ENCODE results near the gene CRYGD.
"Not testable (repeated sequence)": the region's sequence is repeated elsewhere in the genome, so short reads cannot be mapped to it uniquely, and the experiment has no call there.

The CRYGD gene

DNA sequence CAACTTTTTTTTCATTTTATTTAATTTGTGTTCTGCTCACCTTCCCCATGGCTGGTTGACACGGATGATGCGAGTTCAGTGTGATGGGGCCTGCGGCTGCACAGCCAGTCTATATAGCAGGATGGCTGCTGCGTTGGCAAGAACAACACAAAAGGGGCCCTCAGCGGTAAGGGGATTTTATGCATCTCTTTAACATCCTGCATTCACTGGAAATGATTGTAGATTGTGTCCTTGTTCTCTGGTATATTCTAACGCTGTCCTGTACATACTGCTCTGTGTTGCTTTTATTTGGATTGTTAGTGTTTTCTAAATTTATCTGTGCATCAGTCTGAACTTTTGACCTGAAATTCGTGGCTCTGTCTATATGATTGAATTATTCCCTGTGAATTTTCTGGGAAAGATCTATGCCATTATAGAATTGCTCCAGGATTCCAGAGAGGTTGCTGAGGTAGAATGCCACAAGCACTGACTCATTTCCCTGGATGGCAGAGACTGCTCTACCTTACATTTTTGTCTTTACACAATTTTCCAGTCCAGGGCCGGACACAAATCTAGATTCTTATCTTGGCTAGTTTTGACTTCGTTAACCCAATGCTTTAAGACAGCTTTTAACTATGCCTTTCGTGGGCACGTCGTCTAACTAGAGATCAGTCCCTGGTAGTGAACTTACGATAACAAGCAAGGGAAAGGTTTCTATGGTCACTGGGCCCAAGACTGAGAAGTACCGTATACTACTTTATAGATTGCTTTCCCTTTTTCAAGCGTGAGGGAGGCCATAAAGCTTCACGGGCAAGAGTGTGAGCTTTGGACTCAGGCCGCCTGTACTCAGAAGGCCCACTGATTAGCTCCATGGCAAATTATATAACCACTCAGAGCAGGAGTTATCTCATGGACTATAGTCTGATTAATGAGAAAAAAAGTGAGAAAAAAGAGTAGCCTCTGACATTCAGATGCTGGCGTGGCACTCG lies 5.7 kb upstream of the CRYGD start, which contains the start of gene CRYGC:
TSS of gene CRYGC (minus strand) at position 85 of the 968 bp plus-strand sequence. CDS start at position 49, 36 bp downstream.
- no peak for DNase-seq

DNA sequence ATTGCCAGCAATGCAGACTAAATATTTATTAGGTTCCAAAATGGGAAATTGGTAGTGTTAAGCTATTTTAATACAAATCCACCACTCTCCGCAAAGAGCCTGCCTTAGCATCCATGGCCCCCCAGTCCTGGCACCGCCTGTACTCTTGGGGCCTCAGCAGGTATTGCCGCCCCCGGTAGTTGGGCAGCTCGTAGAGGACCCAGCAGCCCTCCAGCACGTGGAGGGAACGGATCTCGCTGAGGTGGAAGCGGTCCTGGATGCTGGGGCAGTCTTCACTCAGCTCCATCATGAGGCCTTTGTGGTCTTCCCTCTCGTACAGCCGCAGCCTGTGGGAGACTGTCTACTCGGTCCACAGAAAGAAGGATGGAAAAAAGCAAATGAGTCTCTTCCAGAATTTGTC lies 3.8 kb upstream of the CRYGD start:
- no peak for DNase-seq

DNA sequence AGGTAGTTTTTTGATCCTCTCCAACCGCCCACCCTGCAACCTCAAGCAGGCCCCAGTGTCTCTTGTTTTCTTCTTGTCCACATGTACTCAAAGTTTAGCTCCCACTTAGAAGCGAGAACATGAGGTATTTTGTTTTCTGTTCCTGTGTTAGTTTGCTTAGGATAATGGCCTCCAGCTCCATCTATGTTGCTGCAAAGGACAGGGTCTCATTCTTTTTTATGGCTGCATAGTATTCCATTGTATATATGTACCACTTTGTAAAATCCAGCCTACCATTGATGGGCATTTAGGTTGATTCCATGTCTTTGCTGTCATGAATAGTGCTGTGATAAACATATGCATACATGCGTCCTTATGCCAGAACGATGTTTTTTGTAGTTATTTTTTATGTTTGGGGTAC lies 2.8 kb upstream of the CRYGD start:
- DNase-seq = no peak

DNA sequence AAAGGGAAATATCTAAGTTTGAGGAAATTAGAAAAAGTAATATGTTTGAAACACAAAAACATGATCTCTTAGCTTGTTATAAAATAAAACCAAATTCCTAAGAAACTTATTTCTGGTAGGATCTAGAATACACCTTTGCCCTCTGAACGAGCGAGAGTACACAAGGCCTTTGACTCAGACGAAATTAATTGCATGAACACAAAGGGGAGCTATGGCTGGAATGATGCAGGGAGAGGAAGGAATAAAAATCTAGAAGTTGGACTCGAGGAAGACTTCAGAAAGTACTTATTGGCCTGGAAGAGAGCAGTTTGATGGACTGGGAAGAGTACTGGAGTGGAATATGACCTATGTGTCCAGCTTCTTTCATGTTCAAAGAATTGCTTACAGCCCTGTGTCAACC lies 927 bp upstream of the CRYGD start:
- DNase-seq = no peak

DNA sequence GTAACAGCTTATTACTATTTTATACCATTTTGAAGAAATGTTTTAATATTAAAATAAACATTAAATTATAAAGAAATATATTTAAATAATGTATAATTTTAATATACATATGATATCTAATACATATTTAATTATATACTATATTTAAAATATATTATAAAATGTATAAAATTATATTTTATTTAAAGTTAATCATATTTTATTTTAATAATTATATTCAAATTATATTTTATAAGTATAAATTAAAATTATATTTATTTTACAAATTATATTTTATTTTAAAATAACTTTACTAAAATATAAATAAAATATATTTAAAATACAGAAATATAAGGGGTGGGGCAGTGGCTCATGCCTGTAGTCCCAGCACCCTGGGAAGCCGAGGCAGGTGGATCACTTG lies 2.1 kb downstream of the CRYGD start:
- DNase-seq = no peak

DNA sequence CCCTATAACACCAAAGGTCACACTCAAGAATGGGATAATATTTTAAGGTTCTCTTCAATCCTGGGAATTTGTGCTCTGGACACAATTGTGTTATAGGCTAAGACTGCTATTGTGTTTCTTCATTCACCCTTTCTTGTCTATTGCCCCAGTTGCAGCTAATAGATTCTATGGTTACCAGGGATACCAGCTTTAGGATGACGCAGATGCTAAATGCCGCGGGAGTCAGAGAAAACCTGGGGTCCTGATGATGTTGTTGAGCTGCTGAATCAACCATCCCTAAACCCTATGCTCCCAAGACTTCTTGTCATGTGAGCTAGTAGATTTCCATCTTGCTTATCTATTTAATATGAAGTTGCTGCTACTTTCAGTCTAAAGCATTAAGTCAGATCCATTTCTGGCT lies 5.4 kb downstream of the CRYGD start:
- no peak for DNase-seq

DNA sequence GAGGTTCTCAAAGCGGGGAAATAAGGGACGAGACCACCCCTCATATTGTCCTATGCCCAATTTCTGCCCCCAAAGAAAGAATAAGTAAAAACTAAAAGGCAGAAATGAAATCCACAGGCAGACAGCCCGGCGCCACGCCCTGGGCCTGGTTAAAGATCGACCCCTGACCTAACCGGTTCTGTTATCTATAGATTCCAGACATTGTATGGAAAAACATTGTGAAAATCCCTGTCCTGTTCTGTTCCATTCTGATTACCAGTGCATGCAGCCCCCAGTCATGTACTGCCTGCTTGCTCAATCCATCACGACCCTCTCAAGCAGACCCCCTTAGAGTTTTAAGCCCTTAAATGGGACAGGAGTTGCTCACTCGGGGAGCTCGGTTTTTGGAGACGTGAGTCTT lies 6.9 kb downstream of the CRYGD start:
- not testable (repeated sequence) for DNase-seq

DNA sequence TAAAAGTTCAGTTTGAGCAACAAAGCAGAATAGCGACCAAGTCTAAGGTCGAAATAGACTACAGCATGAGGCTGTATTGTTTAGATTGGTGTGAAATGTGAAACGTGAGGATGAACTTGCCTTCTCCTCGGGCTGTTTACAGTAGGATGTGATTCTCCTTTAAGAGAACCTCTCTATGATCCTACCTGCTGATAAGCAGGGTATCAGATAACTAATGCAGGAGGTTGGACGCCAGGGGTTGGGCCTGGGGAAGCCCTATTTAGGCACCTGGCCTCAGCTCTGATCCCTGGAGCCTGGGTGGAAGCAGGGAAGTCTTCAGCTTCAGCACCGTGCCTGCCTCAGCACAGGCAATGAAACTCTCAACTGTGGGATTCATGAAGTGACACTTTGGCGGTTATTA lies 11.4 kb downstream of the CRYGD start:
- no peak for DNase-seq

DNA sequence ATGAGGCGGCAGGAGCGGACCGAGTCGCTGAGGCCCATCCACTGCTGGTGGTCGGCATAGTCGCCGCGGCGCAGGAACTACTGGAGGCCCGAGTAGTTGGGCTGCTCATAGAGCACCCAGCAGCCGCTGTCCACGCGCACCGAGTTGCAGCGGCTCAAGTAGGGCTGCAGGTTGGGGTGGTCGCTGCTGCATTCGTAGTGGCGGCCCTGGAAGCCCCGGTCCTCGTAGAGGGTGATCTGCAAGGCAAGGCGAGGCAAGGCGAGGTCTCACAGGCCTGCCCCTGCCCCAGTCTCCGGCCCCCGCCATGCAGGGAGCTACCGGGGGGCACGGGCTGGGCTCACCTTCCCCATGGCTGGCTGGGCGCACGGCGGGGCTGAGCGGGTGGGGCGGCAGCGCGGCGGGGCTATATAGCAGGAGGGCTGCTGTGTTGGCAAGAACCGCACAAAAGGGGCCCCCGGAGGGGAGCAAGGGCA lies 12.0 kb downstream of the CRYGD start:
- not testable (repeated sequence) for DNase-seq

DNA sequence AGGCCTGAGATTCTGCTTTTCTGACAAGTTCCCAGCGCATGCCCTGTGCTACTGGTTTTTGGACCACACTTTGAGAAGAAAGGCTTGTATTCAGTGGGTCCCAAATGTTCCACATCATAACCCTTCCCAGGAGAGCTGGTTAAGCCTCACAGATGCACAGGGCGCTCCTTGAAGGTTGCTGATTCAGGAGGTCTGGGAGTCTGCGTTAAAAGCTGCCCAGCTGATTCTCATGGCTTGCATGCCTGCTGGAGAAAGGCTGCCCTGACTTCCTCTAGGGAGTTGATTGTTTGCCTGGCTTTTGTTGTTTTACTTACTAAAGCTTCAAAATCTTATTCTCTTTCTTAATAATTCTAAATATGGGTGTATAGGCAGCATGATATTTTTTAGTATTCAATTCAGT lies 20.7 kb downstream of the CRYGD start:
- DNase-seq = no peak

DNA sequence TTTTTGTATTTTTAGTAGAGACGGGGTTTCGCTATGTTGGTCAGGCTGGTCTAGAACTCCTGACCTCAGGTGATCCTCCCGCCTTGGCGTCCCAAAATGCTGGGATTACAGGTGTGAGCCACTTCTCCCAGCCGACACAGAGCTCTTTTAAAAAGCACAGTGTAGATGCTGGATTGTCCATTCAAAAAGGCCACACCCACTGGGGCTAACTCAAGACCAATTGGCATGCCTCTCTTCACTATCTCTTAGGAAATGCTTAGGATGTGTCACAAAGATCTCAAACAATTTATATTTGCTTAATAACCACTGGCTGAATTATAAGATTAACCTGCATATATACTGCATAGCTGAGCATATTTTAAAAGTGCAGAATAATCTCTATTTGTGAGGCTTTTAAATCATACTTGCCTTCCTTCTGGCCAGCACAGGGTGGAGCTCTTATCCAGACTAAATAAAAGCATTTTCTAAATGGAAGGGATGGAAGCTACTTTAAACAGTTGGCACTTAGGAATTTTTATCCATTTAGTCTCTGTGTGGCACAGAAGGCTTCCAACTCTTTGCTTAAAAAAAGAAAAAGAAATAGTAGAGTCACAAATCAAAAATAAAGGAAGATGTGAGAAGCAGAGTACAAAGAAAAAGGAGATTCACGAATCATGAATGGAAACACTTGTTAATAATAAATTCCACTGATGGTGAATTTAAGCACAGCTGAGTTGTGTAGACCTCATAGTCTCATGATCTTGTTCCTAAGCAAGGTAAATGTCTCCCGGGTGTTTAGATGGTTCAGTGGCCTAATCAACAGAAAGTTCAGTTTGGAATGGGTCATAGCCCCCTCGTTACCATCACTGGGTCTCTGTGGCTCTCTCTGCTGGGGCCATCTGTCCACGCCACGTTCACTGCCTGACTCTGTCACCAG lies 22.4 kb downstream of the CRYGD start:
- DNase-seq = no peak

DNA sequence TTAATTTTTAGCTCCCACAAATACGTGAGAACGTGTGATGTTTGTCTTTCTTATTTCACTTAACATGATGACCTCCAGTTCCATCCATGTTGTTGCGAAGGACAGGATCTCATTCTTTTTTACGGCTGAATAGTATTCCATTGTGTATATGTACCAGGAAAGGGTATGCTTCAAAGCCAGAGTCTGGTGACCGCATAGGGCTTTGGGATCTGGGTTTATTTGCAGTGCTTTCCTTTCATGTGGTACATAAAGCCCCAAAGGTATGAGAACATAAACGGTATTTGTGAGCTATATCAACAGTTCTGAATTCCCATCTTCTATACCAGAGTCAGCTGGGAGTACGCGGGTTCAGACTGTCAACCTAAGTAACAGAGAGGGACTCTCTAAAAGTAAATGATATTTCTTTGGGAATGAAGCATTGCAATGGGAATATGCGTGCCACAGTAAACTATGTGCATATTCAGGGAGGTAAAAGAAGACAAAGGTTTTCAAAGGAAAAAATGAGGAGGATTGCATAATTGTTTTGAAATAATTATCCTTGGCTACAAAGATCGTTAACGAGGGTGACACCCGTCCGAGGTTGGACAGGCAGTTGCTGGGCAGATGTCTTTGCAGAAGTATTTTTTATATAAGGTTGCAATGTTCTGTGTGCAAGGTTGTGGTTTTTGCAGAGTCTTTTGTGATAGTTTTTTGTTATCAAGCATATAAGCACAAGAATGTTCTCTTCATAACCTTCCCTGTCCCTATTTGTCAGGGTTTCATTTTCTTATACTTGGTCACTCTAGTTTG lies 24.4 kb downstream of the CRYGD start:
- no peak for DNase-seq

DNA sequence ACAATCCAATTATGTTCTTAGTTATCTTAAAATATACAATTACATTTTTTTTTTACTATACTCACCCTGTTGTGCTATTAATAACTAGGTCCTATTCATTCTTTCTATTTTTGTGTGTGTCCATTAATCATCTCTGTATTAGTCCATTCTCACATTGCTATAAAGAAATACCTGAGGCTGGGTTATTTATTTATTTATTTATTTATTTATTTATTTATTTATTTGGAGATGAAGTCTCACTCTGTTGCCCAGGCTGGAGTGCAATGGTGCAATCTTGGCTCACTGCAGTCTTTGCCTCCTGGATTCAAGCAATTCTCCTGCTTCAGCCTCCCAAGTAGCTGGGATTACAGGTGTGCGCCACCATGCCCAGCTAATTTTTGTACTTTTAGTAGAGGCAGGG lies 25.6 kb downstream of the CRYGD start:
- DNase-seq = not testable (repeated sequence)

DNA sequence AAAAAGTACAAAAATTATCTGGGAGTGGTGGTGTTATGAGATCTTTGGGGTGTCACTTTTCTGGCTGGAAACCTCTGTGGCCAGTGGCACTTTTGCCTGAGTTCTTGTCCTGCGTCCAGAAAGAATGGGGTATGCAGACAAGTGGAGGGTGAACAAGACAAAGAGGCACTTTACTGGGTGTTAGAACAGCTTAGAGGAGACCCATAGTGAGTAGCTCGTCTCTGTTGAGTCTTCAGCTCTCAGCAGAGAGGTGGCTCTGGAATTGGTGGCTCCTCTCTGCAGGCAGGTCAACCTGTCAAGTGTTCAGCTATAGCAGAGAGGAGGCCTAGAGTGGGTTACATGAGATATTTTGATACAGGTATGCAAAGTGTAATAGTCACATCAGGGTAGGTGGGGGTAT lies 26.1 kb downstream of the CRYGD start:
- DNase-seq = no peak

DNA sequence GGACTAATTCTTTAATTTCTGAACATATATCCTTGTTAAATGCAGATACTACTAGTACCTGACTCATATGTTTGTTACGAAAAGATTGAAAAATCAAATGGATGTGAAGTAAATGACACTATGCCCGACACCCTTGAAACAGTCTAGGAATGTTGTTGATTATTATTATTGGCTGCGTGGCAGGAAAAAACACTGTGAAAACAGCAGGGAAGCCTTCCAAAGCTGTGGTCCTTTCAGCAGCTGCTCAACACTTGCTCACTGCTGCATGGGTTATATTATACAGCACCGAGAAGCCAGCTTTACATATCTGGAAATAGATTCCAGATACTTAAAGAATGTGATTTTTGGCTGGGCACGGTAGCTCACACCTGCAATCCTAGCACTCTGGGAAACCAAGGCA lies 26.5 kb downstream of the CRYGD start:
- DNase-seq = no peak

DNA sequence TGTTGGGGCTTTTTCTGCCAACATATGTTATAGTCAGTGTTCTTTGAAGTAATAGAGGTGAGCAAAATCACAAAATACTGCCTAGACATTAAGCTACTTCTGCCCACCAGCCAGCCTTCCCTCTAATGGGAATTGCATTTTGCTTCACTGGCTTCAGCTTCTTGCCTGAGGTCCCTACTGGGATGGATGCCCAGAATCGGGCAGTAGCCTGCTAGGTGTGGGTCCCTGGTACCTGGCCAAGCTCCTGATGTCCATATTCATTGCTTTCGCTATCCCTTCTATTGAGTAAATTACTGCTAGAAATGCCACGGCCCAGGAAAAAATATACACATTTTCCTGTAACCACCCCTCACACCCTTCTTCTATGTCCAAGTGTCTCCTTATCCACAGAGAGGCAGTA lies 27.0 kb downstream of the CRYGD start:
- DNase-seq = no peak

DNA sequence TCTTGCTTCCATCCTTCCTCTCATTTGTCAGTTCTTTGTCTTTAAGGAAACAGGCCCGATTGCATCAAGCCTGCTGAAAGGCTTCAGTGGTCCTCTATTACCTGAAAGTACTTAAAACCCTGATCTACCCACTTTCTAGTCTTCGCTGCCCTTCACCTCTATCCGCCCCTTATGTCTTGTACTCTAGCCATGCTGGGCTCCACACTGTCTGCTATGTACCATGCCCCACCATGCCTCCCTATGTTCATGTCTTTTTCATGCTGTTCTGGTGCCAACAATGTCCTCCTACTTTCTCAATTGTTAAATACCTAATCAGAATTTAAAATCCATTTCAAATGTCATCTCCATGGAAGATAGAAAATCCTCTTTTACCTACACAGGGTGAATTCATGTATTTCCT lies 28.2 kb downstream of the CRYGD start:
- DNase-seq = no peak

DNA sequence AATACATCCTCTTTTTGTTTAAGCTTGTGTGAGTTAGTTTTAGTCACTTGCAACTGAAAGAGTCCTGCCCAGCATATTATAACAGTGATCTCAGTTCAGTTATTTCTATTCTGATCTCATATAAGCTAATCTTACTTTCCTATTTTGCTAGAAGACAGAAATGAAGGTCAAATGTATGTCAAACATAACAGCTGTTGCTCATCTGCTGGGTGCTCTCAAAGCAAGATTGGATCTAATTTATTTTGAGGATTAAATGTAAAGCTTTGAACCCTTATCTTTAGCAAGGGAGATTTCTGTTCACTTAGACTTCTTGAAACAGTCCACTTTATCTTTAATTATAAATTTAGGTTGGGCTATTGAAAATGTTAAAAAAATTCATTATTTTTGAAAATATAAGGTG lies 31.2 kb downstream of the CRYGD start:
- no peak for DNase-seq

DNA sequence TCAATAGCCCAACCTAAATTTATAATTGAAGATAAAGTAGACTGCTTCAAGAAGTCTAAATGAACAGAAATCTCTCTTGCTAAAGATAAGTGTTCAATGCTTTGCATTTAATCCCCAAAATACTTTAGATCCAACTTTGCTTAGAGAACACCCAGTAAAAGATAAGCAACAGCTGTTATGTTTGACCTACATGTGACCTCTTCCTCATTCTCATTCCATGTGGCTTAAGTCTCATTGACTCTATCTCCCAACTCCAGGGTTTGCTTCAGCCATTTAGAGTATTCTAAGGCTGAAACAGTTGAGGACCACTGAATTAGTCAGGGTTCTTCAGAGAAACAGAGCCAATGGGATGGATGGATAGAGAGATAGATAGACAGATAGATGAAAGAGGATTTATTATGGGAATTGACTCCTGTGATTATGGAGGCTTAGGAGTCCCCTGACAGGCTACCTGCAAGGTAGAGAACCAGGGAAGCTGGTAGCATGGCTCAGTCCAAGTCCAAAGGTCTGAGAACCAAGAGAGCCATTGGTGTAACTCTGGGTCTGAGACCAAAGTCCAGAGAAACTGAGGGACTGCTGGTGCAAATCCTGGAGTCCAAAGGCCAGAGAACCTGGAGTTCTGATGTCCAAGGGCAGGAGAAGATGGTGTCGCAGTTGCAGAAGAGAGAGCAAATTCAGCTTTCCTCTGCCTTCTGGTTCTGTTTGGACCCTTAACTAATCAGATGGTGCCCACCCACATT lies 32.1 kb downstream of the CRYGD start:
- no peak for DNase-seq

DNA sequence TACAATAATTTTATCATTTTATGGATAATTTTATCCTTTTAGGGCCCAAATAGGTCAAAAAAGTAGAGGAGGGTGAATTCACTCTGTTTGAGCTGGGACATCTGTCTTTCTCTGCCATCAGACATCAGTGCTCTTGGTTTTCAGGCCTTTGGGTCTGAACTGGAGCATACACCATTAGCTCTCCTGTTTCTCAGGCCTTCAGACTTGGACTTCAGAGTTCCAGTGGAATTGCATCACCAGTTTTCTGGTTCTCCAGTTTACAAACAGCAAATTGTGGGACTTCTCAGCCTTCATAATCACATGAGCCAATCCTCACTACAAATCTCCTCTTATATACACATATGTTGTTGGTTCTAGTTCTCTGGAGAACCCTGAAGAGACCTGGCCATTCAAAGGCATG lies 33.9 kb downstream of the CRYGD start:
- no peak for DNase-seq

DNA sequence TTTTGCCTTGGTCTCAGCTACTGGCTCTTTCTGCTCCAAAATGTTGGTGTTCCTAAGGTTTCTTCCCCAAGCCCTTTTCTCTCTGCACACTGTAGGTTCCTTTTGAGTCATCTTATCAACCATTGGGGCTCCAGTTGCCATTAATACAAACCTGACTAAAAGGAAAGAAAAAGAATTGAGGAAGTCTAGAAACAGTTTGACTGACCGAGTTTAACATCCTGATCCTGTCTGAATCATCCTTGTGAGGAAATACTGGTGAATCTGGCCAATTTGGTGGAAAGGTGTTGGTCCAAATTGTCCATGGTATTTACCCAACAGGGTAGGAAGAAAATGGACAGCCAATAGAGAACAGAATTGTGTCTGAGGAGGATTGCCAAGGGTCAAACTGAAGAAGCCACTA lies 38.3 kb downstream of the CRYGD start:
- no peak for DNase-seq

DNA sequence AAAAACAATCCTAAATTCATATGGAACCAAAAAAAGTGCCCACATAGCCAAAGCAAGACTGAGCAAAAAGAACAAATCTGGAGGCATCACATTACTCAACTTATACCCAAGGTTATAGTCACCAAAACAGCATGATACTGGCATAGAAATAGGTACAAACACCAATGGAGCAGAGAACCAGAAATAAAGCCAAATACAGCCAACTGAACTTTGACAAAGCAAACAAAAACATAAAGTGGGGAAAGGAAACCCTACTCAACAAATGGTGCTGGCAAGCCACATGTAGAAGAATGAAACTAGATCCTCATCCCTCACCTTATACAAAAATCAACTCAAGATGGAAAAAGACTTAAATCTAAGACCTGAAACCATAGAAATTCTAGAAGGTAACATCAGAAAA lies 40.5 kb downstream of the CRYGD start:
- DNase-seq = no peak

Data from CD4-positive, alpha-beta T cell treated with Interleukin-6 for 4 hours (primary cell).